GM18858 (cell line): ENCODE data around the gene ICAM4.
A peak's percentile ranks its signal among the peaks of the same experiment; 100 is the strongest.
"Not testable (repeated sequence)": the region's sequence is repeated elsewhere in the genome, so short reads cannot be mapped to it uniquely, and the experiment has no call there.

Experiments
- ATAC-seq: cut with Tn5 transposase; IDR thresholded peaks from one replicate; pipeline ENCODE4 v1.9.1; 2021; ENCODE audit not compliant: unreplicated experiment

Gene ICAM4, protein sequence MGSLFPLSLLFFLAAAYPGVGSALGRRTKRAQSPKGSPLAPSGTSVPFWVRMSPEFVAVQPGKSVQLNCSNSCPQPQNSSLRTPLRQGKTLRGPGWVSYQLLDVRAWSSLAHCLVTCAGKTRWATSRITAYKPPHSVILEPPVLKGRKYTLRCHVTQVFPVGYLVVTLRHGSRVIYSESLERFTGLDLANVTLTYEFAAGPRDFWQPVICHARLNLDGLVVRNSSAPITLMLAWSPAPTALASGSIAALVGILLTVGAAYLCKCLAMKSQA

DNA sequence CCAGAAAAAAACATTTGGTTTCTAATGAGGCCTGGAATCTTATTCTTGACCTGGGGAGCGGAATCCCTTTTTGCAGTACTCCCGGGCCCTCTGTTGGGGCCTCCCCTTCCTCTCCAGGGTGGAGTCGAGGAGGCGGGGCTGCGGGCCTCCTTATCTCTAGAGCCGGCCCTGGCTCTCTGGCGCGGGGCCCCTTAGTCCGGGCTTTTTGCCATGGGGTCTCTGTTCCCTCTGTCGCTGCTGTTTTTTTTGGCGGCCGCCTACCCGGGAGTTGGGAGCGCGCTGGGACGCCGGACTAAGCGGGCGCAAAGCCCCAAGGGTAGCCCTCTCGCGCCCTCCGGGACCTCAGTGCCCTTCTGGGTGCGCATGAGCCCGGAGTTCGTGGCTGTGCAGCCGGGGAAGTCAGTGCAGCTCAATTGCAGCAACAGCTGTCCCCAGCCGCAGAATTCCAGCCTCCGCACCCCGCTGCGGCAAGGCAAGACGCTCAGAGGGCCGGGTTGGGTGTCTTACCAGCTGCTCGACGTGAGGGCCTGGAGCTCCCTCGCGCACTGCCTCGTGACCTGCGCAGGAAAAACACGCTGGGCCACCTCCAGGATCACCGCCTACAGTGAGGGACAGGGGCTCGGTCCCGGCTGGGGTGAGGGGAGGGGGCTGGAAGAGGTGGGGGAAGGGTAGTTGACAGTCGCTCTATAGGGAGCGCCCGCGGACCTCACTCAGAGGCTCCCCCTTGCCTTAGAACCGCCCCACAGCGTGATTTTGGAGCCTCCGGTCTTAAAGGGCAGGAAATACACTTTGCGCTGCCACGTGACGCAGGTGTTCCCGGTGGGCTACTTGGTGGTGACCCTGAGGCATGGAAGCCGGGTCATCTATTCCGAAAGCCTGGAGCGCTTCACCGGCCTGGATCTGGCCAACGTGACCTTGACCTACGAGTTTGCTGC, at the start of gene ICAM4:
Gene ICAM4 (plus strand): TSS at position 153 of the 935 bp plus-strand sequence. CDS start 58 bp downstream, at position 211.
- ATAC-seq: no peak

- no peak for ATAC-seq
Measured at GRCh38 chr19:10237702-10238101, 49.1 kb upstream of the ICAM4 start.

DNA sequence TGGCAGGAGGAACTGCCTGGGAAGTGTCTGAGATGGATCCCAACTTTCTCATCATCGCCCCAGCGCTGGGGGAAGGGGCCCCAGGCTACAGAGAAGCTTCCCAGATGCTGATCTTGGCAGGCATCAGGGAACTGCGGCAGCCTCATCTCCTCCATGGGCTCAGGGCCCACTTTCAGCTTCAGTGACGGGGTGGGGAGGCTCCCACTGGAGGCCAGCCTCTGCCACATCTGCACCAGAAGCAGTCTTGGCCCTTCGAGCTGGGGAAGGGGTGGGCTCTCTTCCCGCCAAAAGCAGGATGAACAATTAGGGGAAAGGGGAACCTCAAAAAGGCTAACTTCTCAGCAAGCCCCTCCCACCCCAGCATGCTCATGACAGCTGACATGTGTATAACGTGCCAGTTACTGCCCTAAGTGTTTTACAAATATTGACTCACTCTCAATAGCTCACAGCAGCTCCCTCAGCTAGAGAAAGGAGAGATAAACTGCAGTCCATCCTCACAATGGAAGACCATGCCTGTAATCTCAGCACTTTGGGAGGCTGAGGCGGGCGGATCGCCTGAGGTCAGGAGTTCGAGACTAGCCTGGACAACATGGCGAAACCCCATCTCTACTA, 48.5 kb upstream of the ICAM4 start:
- no peak for ATAC-seq

- ATAC-seq: not testable (repeated sequence)
Measured at GRCh38 chr19:10241826-10242449, 44.8 kb upstream of the ICAM4 start.

GRCh38 chr19:10243606-10244005, 43.1 kb upstream of the ICAM4 start:
- ATAC-seq: no peak

- ATAC-seq: no peak
Measured at GRCh38 chr19:10245189-10245939, 41.4 kb upstream of the ICAM4 start.

- ATAC-seq: no peak
Measured at GRCh38 chr19:10246511-10246910, 40.2 kb upstream of the ICAM4 start.

DNA sequence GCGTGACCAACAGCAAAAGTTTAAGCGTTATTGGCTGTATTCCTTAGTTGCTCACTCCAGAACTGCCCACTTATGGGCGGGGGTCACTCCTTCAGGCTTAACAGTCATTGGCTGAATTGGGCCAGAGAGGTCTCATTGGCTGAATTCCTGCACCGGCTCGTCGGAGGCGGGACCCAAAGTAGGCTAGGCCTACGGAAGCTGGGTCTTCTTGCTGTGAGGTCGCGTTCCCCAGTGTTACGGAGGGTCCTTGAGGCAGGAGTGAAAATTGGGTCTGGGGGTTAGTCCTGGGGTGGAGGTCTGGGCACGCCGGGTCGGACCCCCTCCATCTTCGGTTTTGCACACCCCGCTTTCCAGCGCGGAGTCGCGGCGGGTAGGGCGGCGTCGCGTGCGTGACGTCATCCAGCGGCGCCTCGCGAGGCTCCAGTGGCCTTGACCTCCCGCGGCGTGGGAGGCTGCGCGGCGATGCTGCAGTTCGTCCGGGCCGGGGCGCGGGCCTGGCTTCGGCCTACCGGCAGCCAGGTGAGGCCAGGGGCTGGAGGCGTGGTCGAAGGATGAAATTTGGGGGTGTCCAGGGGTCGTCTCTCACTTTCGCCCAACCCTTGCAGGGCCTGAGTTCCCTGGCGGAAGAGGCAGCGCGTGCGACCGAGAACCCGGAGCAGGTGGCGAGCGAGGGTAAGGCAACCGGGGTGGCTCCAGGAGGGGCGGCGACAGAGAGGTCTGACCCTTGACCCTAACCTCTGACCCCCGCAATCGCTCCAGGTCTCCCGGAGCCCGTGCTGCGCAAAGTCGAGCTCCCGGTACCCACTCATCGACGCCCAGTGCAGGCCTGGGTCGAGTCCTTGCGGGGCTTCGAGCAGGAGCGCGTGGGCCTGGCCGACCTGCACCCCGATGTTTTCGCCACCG, 34.7 kb upstream of the ICAM4 start, which contains the start of gene MRPL4:
Gene MRPL4 (plus strand): TSS at position 423 of the 903 bp plus-strand sequence. CDS start 40 bp downstream, at position 463.
- peak; percentile 77 for ATAC-seq

DNA sequence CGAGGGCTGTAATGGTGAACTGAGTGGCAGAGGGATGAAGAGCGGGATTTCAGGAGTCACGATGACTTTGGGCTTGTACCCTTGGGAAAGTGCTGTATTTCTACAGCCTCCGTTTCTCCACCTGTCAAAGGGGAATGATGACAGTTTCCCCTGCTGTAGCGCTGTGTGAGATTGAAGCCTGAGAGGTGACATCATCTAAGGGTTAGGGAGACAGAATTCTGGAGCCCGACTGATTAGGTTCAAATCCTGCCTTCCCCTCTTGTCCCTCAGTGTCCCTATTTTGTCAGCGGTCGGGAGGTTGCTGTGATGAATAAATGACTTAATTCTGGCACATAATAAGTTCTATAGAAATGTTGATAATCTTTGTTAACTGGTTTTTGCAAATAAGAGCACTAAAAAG, 34.0 kb upstream of the ICAM4 start:
- no peak for ATAC-seq

GRCh38 chr19:10254244-10254643, 32.5 kb upstream of the ICAM4 start:
- no peak for ATAC-seq

DNA sequence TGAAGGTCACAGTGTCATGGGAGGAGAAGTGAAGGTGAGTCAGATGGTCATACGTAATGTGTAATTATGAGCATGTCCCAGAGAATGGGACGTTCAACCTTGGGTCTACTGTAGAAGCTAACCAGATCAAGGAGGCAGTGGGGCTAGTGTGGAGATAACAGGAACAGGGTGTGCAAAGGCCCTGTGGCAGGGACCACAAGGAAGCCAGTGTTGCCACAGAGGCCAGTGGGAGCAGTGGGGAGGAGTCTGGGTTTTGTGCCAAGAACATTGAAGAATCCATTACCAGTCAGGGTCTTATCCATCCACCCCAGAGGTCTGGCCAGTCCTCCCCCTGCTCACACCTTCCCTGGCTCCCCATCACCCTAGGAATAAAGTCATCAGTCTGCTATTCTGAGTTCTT, 31.4 kb upstream of the ICAM4 start:
- no peak for ATAC-seq

DNA sequence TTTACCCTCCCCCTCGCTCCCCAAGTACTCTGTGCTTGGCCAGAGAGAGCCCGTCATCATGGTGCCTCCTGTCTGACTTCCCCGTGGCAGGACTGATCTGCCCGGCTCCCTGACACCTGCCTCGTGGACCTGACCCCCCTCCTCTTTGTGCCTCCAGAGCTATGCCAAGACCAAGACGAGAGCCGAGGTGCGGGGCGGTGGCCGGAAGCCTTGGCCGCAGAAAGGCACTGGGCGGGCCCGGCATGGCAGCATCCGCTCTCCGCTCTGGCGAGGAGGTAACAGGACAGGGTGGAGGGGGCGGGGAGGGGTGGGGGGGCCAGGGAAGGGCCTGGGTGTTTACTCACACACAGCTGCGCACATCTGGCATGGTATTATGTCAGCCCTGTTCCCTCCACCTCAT, 30.2 kb upstream of the ICAM4 start:
- ATAC-seq: no peak

DNA sequence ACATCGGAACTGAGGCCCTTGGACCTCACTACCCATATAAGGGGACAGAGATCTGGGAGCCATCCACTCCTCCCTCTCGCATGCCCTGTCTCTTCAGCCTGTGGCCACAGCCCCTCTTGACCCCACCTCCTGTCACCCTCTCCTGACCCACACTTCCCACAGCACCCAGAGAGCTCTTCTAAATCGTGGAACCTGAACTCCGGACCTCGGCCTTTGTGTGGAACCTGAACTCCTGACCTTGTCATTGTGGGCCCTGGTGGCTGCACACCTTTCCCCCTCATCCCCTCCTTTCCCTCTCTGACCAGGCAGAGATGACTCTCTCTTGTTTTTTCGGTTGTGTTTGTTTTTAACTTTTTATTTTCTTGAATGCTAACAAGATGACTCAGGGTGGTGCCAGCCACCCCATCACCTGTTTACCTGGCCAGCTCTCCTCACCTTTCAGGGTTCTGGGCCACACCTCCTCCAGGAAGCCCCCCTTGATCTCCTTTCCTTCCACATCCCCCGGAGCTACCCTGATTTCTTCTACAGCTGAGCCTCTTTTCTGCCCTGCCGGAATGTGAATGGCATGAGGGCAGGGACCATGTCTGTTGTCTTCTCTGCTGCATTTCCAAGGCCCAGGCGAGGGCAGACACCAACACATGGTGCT, 29.7 kb upstream of the ICAM4 start:
- no peak for ATAC-seq

DNA sequence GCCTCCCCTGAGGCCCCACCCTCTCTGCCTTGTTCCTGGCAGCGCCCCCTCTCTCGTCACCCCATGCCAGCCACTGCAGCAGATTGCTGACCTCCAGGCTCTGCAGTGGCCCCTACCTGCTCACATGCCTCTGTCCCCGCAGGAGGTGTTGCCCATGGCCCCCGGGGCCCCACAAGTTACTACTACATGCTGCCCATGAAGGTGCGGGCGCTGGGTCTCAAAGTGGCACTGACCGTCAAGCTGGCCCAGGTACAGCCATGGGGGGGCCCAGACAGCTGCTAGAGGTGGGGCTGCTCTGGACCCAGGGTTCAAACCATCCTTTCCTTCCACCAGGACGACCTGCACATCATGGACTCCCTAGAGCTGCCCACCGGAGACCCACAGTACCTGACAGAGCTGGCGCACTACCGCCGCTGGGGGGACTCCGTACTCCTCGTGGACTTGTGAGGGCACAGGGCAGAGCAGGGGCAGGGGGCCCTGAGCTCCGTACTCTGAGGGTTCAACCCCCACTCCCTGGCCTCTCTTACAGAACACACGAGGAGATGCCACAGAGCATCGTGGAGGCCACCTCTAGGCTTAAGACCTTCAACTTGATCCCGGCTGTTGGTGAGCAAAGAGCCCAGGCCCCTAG, 28.6 kb upstream of the ICAM4 start:
- ATAC-seq: no peak

DNA sequence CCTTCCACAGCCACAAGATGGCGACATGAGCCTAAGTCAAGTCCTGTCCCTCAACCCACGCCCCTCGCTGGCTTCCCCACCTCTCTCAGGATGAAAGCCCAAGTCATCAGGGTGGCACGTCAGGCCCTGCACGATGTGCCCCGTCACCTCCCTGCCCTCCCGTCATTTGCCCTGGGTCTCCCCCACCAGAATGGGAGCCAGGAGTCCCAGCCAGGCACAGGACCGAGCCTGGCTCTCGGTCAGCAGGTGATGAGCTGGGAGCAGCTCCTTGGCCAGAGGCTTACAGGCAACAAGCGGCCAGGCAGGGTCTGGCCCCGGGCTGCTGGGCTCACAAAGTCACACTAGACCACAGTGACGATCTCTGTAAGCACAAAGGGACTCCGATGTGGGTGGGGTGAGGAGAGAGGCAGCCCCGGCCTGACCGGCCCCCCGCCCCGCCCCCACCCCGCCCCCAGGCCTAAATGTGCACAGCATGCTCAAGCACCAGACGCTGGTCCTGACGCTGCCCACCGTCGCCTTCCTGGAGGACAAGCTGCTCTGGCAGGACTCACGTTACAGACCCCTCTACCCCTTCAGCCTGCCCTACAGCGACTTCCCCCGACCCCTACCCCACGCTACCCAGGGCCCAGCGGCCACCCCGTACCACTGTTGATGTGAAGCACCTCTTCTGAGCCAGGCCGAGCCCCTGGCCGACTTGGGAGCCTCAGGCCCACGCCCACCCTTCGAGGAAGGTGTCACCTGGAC, 27.4 kb upstream of the ICAM4 start:
- no peak for ATAC-seq

GRCh38 chr19:10260141-10260584, 26.6 kb upstream of the ICAM4 start:
- ATAC-seq: no peak

- no peak for ATAC-seq
Measured at GRCh38 chr19:10262771-10263170, 24.0 kb upstream of the ICAM4 start.

- ATAC-seq: no peak
Measured at GRCh38 chr19:10266706-10267105, 20.0 kb upstream of the ICAM4 start.
